ENCODE measurements around the gene PIP4K2C.

Gene PIP4K2C

DNA sequence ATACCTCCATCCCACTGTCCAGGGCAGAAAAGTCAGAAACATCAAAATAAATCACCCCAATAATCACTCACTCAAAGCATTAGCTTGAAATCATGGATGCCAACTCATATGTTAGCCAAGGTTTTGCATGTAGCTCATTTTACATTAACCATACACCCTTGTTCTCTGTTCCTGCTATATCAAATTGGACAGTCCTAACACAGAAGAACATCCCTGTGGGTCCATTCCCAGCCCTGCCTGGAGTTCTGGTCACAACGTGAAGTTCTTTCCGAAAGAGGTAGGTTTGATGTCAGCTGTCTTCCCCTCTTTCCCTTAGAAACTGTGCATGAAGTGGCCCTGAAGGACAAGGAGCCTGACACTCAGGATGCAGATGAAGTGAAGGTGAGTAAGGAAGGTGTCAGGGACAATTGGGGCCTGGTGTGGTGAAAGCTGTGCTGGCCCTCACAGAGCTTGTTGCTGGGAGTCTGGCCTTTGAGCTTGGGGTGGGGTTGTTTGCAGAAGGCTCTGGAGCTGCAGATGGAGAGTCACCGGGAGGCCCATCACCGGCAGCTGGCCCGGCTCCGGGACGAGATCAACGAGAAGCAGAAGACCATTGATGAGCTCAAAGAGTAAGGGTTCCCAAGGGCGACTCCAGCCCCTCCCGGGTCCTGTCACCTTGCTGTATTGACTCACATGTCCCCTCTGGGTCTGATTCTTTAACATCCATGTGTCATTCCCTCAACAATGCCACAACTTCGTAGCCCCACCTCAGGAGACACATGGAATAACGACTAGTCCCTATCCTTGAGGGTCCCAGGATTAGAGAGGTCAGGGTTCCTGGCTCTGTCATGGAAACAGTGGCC, 15.0 kb upstream of the PIP4K2C start:
- no peaks in the 10 kb centered on the region for H3K27me3 ChIP-seq (ENCODE audit: low read length)
- no peak overlapping the region for H3K4me2 ChIP-seq (ENCODE audit: low read depth, low read length, poor library complexity, severe bottlenecking)
- no peaks in the 10 kb centered on the region for H4K20me1 ChIP-seq (ENCODE audit: low read depth, low read length)
- H3K79me2 ChIP-seq (ENCODE audit: insufficient read depth, low read length) = no peaks in the 10 kb centered on the region
- H3K9me3 ChIP-seq (ENCODE audit: insufficient read depth, low read length) = no peaks in the 10 kb centered on the region
- no peaks in the 10 kb centered on the region for H3F3A ChIP-seq (ENCODE audit: insufficient read depth)
- H3K9ac ChIP-seq (ENCODE audit: low read length) = no peak overlapping the region
- no peaks in the 10 kb centered on the region for H3K9me2 ChIP-seq (replicated peaks; ENCODE audit: insufficient read depth, low read length)
- no peak overlapping the region for H2AFZ ChIP-seq (ENCODE audit: low read depth, low read length, severe bottlenecking)
- no peak overlapping the region for H3K4me3 ChIP-seq (ENCODE audit: insufficient read depth, low read length, poor library complexity, severe bottlenecking)
- no peaks in the 10 kb centered on the region for H3K36me3 ChIP-seq (ENCODE audit: low read length)
- no peak overlapping the region for H3K27ac ChIP-seq (ENCODE audit: low read depth, low read length)
- TF ChIP-seq, protein P1, sequence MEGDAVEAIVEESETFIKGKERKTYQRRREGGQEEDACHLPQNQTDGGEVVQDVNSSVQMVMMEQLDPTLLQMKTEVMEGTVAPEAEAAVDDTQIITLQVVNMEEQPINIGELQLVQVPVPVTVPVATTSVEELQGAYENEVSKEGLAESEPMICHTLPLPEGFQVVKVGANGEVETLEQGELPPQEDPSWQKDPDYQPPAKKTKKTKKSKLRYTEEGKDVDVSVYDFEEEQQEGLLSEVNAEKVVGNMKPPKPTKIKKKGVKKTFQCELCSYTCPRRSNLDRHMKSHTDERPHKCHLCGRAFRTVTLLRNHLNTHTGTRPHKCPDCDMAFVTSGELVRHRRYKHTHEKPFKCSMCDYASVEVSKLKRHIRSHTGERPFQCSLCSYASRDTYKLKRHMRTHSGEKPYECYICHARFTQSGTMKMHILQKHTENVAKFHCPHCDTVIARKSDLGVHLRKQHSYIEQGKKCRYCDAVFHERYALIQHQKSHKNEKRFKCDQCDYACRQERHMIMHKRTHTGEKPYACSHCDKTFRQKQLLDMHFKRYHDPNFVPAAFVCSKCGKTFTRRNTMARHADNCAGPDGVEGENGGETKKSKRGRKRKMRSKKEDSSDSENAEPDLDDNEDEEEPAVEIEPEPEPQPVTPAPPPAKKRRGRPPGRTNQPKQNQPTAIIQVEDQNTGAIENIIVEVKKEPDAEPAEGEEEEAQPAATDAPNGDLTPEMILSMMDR (IDR thresholded peaks at IDR 0.05; ENCODE audit: insufficient read depth, low read length, poor library complexity, severe bottlenecking) = no peak
- no peak for TF ChIP-seq EZH2phosphoT487 (conservative IDR thresholded peaks at IDR 0.05; ENCODE audit: low read length)

DNA sequence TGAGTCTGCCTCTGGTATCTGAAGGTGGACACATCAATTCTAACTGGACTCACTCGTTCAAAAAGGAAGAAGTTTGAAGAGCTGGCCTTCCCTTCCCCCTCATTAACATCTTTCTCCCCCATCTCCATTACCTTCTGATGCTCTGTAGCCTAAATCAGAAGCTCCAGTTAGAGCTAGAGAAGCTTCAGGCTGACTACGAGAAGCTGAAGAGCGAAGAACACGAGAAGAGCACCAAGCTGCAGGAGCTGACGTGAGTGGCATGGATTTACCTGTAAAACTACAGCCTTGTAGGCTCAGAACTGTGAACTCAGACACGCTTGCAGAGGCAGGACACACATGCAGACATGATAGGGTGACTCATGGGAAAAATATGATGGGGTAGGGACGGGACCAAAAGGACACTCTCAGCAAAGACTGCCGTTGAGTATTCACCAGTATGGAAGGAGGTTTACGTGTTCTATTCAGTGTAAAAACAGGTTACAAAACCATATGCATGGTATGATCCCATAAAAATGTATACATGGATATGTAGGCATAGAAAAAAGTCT, 14.3 kb upstream of the PIP4K2C start:
- Histone ChIP-seq H3K27ac (ENCODE audit: low read depth, low read length) (no peak overlapping the region), H3K9me3 (ENCODE audit: insufficient read depth, low read length) (no peaks in the 10 kb centered on the region), H3K4me2 (ENCODE audit: low read depth, low read length, poor library complexity, severe bottlenecking) (no peak overlapping the region), H4K20me1 (ENCODE audit: low read depth, low read length) (no peaks in the 10 kb centered on the region), H3K9ac (ENCODE audit: low read length) (no peak overlapping the region), H3K4me3 (ENCODE audit: insufficient read depth, low read length, poor library complexity, severe bottlenecking) (no peak overlapping the region), H3K36me3 (ENCODE audit: low read length) (no peaks in the 10 kb centered on the region), H3K79me2 (ENCODE audit: insufficient read depth, low read length) (no peaks in the 10 kb centered on the region), H3K9me2 (replicated peaks; ENCODE audit: insufficient read depth, low read length) (no peaks in the 10 kb centered on the region), H3F3A (ENCODE audit: insufficient read depth) (no peaks in the 10 kb centered on the region), H2AFZ (ENCODE audit: low read depth, low read length, severe bottlenecking) (no peak overlapping the region), H3K27me3 (ENCODE audit: low read length) (no peaks in the 10 kb centered on the region)
- TF ChIP-seq, protein P1 (IDR thresholded peaks at IDR 0.05; ENCODE audit: insufficient read depth, low read length, poor library complexity, severe bottlenecking) = no peak
- TF ChIP-seq EZH2phosphoT487 (conservative IDR thresholded peaks at IDR 0.05; ENCODE audit: low read length) = no peak

DNA sequence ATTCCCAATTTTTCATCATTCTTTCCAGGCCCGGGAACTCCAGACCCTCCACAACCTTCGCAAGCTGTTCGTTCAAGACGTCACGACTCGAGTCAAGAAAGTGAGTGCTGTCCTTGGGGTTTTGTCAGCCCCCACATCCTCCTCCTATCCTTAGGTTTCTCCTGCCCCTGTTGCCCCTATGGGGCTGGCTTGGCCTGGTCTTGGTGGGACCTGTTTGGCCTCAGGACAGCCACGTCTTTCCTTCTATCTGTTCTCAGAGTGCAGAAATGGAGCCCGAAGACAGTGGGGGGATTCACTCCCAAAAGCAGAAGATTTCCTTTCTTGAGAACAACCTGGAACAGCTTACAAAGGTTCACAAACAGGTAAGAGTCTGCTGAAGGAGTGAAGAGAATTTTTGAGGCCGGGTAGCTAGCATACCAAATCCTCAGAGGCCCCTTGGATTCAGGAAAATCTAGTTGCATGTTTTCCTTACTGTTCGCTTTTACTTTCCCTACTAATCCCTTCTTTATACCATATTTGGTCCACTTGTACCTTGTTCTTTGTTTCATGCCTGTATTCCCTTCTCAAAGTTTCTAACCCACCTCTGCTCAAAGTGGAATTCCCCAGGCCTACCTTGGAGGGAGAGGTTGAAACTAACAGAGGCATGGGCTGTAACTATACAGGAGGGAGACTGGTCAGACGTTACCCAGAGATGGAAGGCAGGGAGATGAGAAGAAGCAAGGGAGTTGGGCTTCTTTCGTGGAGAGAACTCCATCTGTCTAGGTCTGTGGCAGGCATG, 12.8 kb upstream of the PIP4K2C start:
- Histone ChIP-seq H3K36me3 (ENCODE audit: low read length) (no peaks in the 10 kb centered on the region), H3K4me3 (ENCODE audit: insufficient read depth, low read length, poor library complexity, severe bottlenecking) (no peak overlapping the region), H3K79me2 (ENCODE audit: insufficient read depth, low read length) (no peaks in the 10 kb centered on the region), H2AFZ (ENCODE audit: low read depth, low read length, severe bottlenecking) (no peak overlapping the region), H3K27me3 (ENCODE audit: low read length) (no peaks in the 10 kb centered on the region), H3K9ac (ENCODE audit: low read length) (no peak overlapping the region), H3K9me2 (replicated peaks; ENCODE audit: insufficient read depth, low read length) (no peaks in the 10 kb centered on the region), H3K27ac (ENCODE audit: low read depth, low read length) (no peak overlapping the region), H4K20me1 (ENCODE audit: low read depth, low read length) (no peaks in the 10 kb centered on the region), H3F3A (ENCODE audit: insufficient read depth) (no peaks in the 10 kb centered on the region), H3K9me3 (ENCODE audit: insufficient read depth, low read length) (no peaks in the 10 kb centered on the region), H3K4me2 (ENCODE audit: low read depth, low read length, poor library complexity, severe bottlenecking) (no peak overlapping the region)
- no peak for TF ChIP-seq EZH2phosphoT487 (conservative IDR thresholded peaks at IDR 0.05; ENCODE audit: low read length)
- TF ChIP-seq, protein P1 (IDR thresholded peaks at IDR 0.05; ENCODE audit: insufficient read depth, low read length, poor library complexity, severe bottlenecking) = no peak
